BLaER1 (cell line): ENCODE results near the gene AGPAT3.

Experiments
- H3K27ac ChIP-seq: shearing (Covaris generic); formaldehyde crosslinking; 2 replicates; pipeline ENCODE4 v1.8.1; 2022
- H3K27me3 ChIP-seq: shearing (Covaris generic); formaldehyde crosslinking; 2 replicates; pipeline ENCODE4 v1.8.1; 2022
- H3K36me3 ChIP-seq: shearing (Covaris generic); formaldehyde crosslinking; 2 replicates; pipeline ENCODE4 v1.8.1; 2022
- H3K4me1 ChIP-seq: shearing (Covaris generic); formaldehyde crosslinking; 2 replicates; pipeline ENCODE4 v1.8.1; 2022
- H3K4me2 ChIP-seq: shearing (Covaris generic); formaldehyde crosslinking; 2 replicates; pipeline ENCODE4 v1.8.1; 2022
- H3K4me3 ChIP-seq: shearing (Covaris generic); formaldehyde crosslinking; 2 replicates; pipeline ENCODE4 v1.8.1; 2022
- H3K9ac ChIP-seq: shearing (Covaris generic); formaldehyde crosslinking; 2 replicates; pipeline ENCODE4 v1.8.1; 2022
- H3K9me3 ChIP-seq: shearing (Covaris generic); formaldehyde crosslinking; 2 replicates; pipeline ENCODE4 v1.8.1; 2022
- H4K20me1 ChIP-seq: shearing (Covaris generic); formaldehyde crosslinking; 2 replicates; pipeline ENCODE4 v1.8.1; 2022
- Cebpa-rat ChIP-seq: shearing (Covaris generic); IDR thresholded peaks from 2 replicates; pipeline ENCODE4 v1.8.1; 2022

AGPAT3 gene

GRCh38 chr21:43910460-43910859, 45.4 kb downstream of the AGPAT3 start:
- Histone ChIP-seq H3K4me1 (peaks cover 32% of the 10 kb centered on the region), H3K27me3 (no peaks in the 10 kb centered on the region), H3K27ac (no peak overlapping the region), H3K4me2 (no peak overlapping the region), H3K36me3 (peaks cover 14% of the 10 kb centered on the region; the same call in 1 of the 2 replicates), H4K20me1 (peaks cover 93% of the 10 kb centered on the region), H3K4me3 (no peak overlapping the region), H3K9ac (no peak overlapping the region), H3K9me3 (peaks cover 13% of the 10 kb centered on the region)
- TF ChIP-seq Cebpa-rat: no peak

- Histone ChIP-seq H3K9ac (no peak overlapping the region), H4K20me1 (peaks cover 93% of the 10 kb centered on the region), H3K36me3 (peaks cover 8% of the 10 kb centered on the region; the same call in 1 of the 2 replicates), H3K27ac (no peak overlapping the region), H3K9me3 (peaks cover 13% of the 10 kb centered on the region), H3K27me3 (peaks cover 4% of the 10 kb centered on the region; the same call in 1 of the 2 replicates), H3K4me3 (no peak overlapping the region), H3K4me2 (no peak overlapping the region), H3K4me1 (peaks cover 35% of the 10 kb centered on the region)
- no peak for TF ChIP-seq Cebpa-rat
These were observed 46.3 kb downstream of the AGPAT3 start for GRCh38 chr21:43911015-43911934.

DNA sequence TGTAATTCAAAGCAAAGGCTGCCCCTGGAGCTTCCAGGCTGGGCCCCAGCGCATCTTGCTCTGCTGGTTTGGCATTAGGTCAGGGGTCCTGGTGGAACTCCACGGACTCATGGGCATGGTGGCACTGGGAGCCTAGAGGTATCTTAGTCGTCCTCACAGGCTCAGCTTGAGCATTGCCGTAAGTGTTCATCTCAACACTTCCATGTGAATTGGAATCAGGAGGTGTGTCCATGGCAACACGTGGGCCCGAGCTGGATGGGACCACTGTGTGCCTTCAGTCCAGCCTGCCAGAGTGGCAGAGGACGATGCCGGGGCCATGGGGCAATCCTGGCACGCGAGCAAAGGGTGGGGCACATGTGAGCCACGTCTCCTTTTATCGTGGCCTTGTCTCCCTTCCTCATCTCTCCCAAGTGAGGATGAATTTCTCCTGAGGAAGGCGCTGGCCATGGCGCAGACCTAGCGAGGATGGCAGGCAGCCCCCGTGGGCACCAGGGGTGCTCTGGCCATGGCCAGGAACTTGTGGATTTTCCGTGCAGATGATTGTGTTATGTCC, 47.0 kb downstream of the AGPAT3 start:
- 0 out of 2 replicates have a peak, but pooled peaks cover under 1% of the 10 kb centered on the region for H3K36me3 ChIP-seq
- H3K9ac ChIP-seq: no peak overlapping the region
- peaks cover 10% of the 10 kb centered on the region; the same call in 1 of the 2 replicates for H3K27me3 ChIP-seq
- H3K4me1 ChIP-seq: peaks cover 43% of the 10 kb centered on the region
- H3K4me2 ChIP-seq: peak overlapping the region; percentile 5
- H3K27ac ChIP-seq: no peak overlapping the region
- H4K20me1 ChIP-seq: peaks cover 93% of the 10 kb centered on the region
- TF ChIP-seq Cebpa-rat: no peak
- no peak overlapping the region for H3K4me3 ChIP-seq
- peaks cover 13% of the 10 kb centered on the region for H3K9me3 ChIP-seq

DNA sequence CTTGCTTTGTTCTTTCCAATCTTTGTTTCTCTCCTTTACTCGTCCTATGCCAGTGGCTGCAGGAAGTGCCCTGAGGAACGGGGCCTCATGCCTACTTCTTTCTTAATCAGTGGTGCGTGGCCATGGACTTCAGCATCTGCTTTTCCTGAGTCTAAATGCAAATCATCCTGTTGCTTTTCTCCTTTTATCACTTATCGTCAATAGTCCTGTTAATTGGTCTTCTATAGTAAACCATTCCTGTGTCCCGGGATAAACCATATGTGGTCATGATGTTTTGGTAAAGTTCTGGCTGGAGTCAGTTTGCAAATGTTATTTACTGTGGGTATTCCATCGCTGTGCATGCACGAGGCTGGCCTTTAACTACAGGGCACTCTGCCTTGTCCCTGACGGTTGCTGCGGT, 47.5 kb downstream of the AGPAT3 start:
- H3K36me3 ChIP-seq: no peaks in the 10 kb centered on the region

GRCh38 chr21:43912910-43913309, 47.9 kb downstream of the AGPAT3 start:
- Histone ChIP-seq H4K20me1 (peaks cover 95% of the 10 kb centered on the region), H3K4me1 (peaks cover 49% of the 10 kb centered on the region), H3K9me3 (peaks cover 13% of the 10 kb centered on the region), H3K9ac (no peak overlapping the region), H3K4me2 (no peak overlapping the region), H3K27ac (no peak overlapping the region), H3K4me3 (no peak overlapping the region), H3K27me3 (peaks cover 15% of the 10 kb centered on the region), H3K36me3 (no peaks in the 10 kb centered on the region)
- TF ChIP-seq Cebpa-rat: no peak

More for the DNA sequence above, 47.5 kb downstream of the AGPAT3 start:
- Histone ChIP-seq H3K4me3 (no peak overlapping the region), H3K27me3 (peaks cover 15% of the 10 kb centered on the region), H3K9ac (no peak overlapping the region), H3K4me1 (peaks cover 48% of the 10 kb centered on the region), H3K9me3 (peaks cover 13% of the 10 kb centered on the region), H4K20me1 (peaks cover 96% of the 10 kb centered on the region), H3K4me2 (peak overlapping the region; percentile 5), H3K27ac (no peak overlapping the region)
- TF ChIP-seq Cebpa-rat: no peak

- Histone ChIP-seq H4K20me1 (peaks cover 95% of the 10 kb centered on the region), H3K27ac (no peak overlapping the region), H3K9me3 (peaks cover 13% of the 10 kb centered on the region), H3K4me2 (peak overlapping the region; percentile 51), H3K27me3 (peaks cover 15% of the 10 kb centered on the region), H3K4me1 (peaks cover 56% of the 10 kb centered on the region), H3K9ac (no peak overlapping the region), H3K4me3 (no peak overlapping the region), H3K36me3 (no peaks in the 10 kb centered on the region)
- TF ChIP-seq Cebpa-rat: no peak
These were observed 48.9 kb downstream of the AGPAT3 start for GRCh38 chr21:43913928-43914327.

- Histone ChIP-seq H3K36me3 (no peaks in the 10 kb centered on the region), H3K9me3 (peaks cover 13% of the 10 kb centered on the region), H3K4me1 (peaks cover 58% of the 10 kb centered on the region), H4K20me1 (peaks cover 96% of the 10 kb centered on the region), H3K9ac (no peak overlapping the region), H3K27me3 (peaks cover 17% of the 10 kb centered on the region), H3K27ac (no peak overlapping the region), H3K4me2 (peak overlapping the region; percentile 90), H3K4me3 (no peak overlapping the region)
- no peak for TF ChIP-seq Cebpa-rat
These were observed 51.1 kb downstream of the AGPAT3 start for GRCh38 chr21:43916076-43916475.

DNA sequence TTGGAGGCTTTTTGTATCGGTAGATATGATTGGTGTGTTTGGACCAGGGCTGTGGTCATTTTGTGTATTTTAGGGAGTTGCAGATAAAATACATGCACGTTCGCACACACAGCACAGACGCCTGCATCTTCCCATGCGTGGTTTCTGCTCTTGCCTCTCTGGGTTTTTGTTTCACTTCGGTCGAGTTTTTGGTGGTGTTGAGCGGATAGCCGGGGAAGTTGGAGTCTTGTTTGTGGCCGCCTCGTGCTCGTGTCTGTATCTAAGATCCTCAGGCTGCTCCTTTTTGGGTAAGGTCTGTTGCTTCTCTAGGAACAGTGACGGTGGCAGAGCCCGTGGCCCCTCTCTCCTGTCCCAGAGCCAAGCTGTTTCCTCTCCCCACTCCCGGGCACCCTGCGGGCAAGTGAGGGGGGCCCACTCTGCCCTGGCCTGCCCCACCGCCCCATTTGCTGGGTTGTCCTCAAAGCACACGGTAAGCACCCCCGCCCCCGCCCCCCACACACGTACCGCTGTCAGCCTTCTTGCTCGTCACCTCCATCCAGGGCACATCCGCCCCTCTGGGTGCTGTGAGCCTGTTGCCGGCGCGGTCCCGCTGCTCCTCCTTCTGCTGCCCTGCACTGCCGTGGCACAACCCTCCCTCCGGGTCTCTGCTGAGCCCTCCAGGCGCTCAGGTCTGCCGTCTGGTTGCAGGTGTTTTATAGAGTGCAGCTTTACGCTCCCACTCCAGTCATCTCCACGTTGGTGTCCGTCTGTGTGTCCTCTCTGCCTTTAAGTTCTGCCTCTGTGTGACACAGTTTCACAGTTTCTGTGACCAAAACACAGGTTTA, 51.9 kb downstream of the AGPAT3 start:
- peaks cover 65% of the 10 kb centered on the region for H3K4me1 ChIP-seq
- H3K9ac ChIP-seq: 0 out of 2 replicates have a peak overlapping the region, but pooled peaks have one; percentile 36
- peak overlapping the region; percentile 90 for H3K4me2 ChIP-seq
- no peak overlapping the region for H3K27ac ChIP-seq
- H3K36me3 ChIP-seq: no peaks in the 10 kb centered on the region
- peaks cover 13% of the 10 kb centered on the region for H3K9me3 ChIP-seq
- peaks cover 96% of the 10 kb centered on the region for H4K20me1 ChIP-seq
- H3K4me3 ChIP-seq: peak overlapping the region; percentile 54
- TF ChIP-seq Cebpa-rat: no peak
- H3K27me3 ChIP-seq: peaks cover 20% of the 10 kb centered on the region

DNA sequence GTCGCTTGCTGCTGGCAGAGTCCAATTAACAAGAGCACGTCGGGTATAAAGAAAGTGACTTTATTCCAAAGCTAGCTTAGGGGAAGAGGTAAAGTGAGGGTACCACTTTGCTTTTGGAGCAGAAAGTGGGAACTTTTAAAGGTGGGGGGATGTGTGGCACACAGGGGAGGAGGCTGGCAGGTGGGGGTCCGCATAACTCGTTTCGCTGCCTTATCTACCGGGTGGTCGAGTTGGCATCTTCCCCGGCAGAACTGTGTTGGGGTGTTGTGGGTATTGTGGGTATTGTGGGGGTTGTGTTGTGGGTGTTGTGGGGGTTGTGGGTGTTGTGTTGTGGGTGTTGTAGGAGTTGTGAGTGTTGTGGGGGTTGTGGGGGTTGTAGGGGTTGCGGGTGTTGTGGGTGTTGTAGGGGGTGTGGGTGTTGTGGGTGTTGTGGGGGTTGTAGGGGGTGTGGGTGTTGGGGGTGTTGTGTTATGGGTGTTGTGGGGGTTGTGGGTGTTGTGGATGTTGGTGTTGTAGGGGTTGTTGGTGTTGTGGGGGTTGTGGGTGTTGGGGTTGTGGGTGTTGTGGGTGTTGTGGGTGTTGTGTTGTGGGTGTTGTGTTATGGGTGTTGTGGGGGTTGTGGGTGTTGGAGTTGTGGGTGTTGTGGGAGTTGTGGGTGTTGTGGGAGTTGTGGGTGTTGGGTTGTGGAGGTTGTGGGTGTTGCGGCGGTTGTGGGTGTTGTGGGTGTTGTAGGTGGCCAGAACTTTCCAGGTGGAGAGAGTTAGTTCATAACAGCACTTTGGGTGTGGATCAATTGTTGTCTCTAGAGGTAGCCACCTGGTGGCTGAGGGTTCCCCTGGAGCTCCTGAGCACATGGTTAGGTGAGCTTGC, 52.7 kb downstream of the AGPAT3 start:
- Histone ChIP-seq H3K4me3 (no peak overlapping the region), H3K9me3 (peaks cover 9% of the 10 kb centered on the region), H3K4me1 (peaks cover 65% of the 10 kb centered on the region), H4K20me1 (peaks cover 96% of the 10 kb centered on the region), H3K9ac (no peak overlapping the region), H3K36me3 (no peaks in the 10 kb centered on the region), H3K4me2 (peak overlapping the region; percentile 90), H3K27ac (no peak overlapping the region), H3K27me3 (peaks cover 20% of the 10 kb centered on the region)
- no peak for TF ChIP-seq Cebpa-rat
